BLaER1 (cell line): ENCODE results near the gene RAB11A.

Source experiments
- H3K27ac ChIP-seq: shearing (Covaris generic); formaldehyde crosslinking; 2 replicates; pipeline ENCODE4 v1.8.1; 2022
- H3K27me3 ChIP-seq: shearing (Covaris generic); formaldehyde crosslinking; 2 replicates; pipeline ENCODE4 v1.8.1; 2022
- H3K36me3 ChIP-seq: shearing (Covaris generic); formaldehyde crosslinking; 2 replicates; pipeline ENCODE4 v1.8.1; 2022
- H3K4me1 ChIP-seq: shearing (Covaris generic); formaldehyde crosslinking; 2 replicates; pipeline ENCODE4 v1.8.1; 2022
- H3K4me2 ChIP-seq: shearing (Covaris generic); formaldehyde crosslinking; 2 replicates; pipeline ENCODE4 v1.8.1; 2022
- H3K4me3 ChIP-seq: shearing (Covaris generic); formaldehyde crosslinking; 2 replicates; pipeline ENCODE4 v1.8.1; 2022
- H3K9ac ChIP-seq: shearing (Covaris generic); formaldehyde crosslinking; 2 replicates; pipeline ENCODE4 v1.8.1; 2022
- H3K9me3 ChIP-seq: shearing (Covaris generic); formaldehyde crosslinking; 2 replicates; pipeline ENCODE4 v1.8.1; 2022
- H4K20me1 ChIP-seq: shearing (Covaris generic); formaldehyde crosslinking; 2 replicates; pipeline ENCODE4 v1.8.1; 2022
- Cebpa-rat ChIP-seq: shearing (Covaris generic); IDR thresholded peaks from 2 replicates; pipeline ENCODE4 v1.8.1; 2022

The RAB11A gene

GRCh38 chr15:65914981-65915925 lies 46.0 kb downstream of the RAB11A start:
- Histone ChIP-seq H3K27ac (no peak overlapping the region), H4K20me1 (peaks cover 75% of the 10 kb centered on the region), H3K4me2 (peak overlapping the region; percentile 88), H3K4me3 (no peak overlapping the region), H3K9ac (no peak overlapping the region), H3K36me3 (peaks cover 13% of the 10 kb centered on the region; the same call in 1 of the 2 replicates), H3K27me3 (0 out of 2 replicates have a peak, but pooled peaks cover 4% of the 10 kb centered on the region), H3K9me3 (no peaks in the 10 kb centered on the region), H3K4me1 (peaks cover 43% of the 10 kb centered on the region)
- TF ChIP-seq Cebpa-rat: no peak

- 0 out of 2 replicates have a peak, but pooled peaks cover 4% of the 10 kb centered on the region for H3K27me3 ChIP-seq
- peaks cover 4% of the 10 kb centered on the region; the same call in 1 of the 2 replicates for H3K36me3 ChIP-seq
- no peak overlapping the region for H3K27ac ChIP-seq
- H3K9me3 ChIP-seq: no peaks in the 10 kb centered on the region
- H3K4me1 ChIP-seq: peaks cover 52% of the 10 kb centered on the region
- H3K4me3 ChIP-seq: no peak overlapping the region
- peaks cover 72% of the 10 kb centered on the region for H4K20me1 ChIP-seq
- peak overlapping the region; percentile 88 for H3K4me2 ChIP-seq
- no peak for TF ChIP-seq Cebpa-rat
- H3K9ac ChIP-seq: no peak overlapping the region
Measured at GRCh38 chr15:65916041-65916663, 46.9 kb downstream of the RAB11A start.

GRCh38 chr15:65916664-65917406 lies 47.5 kb downstream of the RAB11A start:
- Histone ChIP-seq H3K4me2 (peak overlapping the region; percentile 88), H3K27me3 (0 out of 2 replicates have a peak, but pooled peaks cover 4% of the 10 kb centered on the region), H3K36me3 (no peaks in the 10 kb centered on the region), H3K4me1 (peaks cover 54% of the 10 kb centered on the region), H3K9ac (no peak overlapping the region), H3K27ac (no peak overlapping the region), H3K9me3 (no peaks in the 10 kb centered on the region), H3K4me3 (no peak overlapping the region), H4K20me1 (peaks cover 70% of the 10 kb centered on the region)
- TF ChIP-seq Cebpa-rat: no peak

- peaks cover 54% of the 10 kb centered on the region for H3K4me1 ChIP-seq
Measured at GRCh38 chr15:65917407-65917756, 48.1 kb downstream of the RAB11A start.

GRCh38 chr15:65917936-65918335 lies 48.6 kb downstream of the RAB11A start:
- Histone ChIP-seq H3K4me3 (no peak overlapping the region), H3K4me2 (peak overlapping the region; percentile 88), H3K9me3 (no peaks in the 10 kb centered on the region), H4K20me1 (peaks cover 67% of the 10 kb centered on the region), H3K27ac (no peak overlapping the region), H3K27me3 (0 out of 2 replicates have a peak, but pooled peaks cover 4% of the 10 kb centered on the region), H3K9ac (no peak overlapping the region), H3K4me1 (peaks cover 54% of the 10 kb centered on the region), H3K36me3 (no peaks in the 10 kb centered on the region)
- no peak for TF ChIP-seq Cebpa-rat

More at GRCh38 chr15:65917407-65917756, 48.1 kb downstream of the RAB11A start:
- H3K4me2 ChIP-seq: peak overlapping the region; percentile 88
- no peak overlapping the region for H3K9ac ChIP-seq
- H3K9me3 ChIP-seq: no peaks in the 10 kb centered on the region
- TF ChIP-seq Cebpa-rat: no peak
- no peak overlapping the region for H3K4me3 ChIP-seq
- no peaks in the 10 kb centered on the region for H3K36me3 ChIP-seq
- no peak overlapping the region for H3K27ac ChIP-seq
- H4K20me1 ChIP-seq: peaks cover 69% of the 10 kb centered on the region
- H3K27me3 ChIP-seq: 0 out of 2 replicates have a peak, but pooled peaks cover 4% of the 10 kb centered on the region

GRCh38 chr15:65918357-65918920 lies 49.1 kb downstream of the RAB11A start:
- H3K27ac ChIP-seq: no peak overlapping the region
- no peaks in the 10 kb centered on the region for H3K9me3 ChIP-seq
- H3K27me3 ChIP-seq: 0 out of 2 replicates have a peak, but pooled peaks cover 4% of the 10 kb centered on the region
- H3K4me3 ChIP-seq: no peak overlapping the region
- no peak overlapping the region for H3K9ac ChIP-seq
- peak overlapping the region; percentile 88 for H3K4me2 ChIP-seq
- peaks cover 54% of the 10 kb centered on the region for H3K4me1 ChIP-seq
- peaks cover 63% of the 10 kb centered on the region for H4K20me1 ChIP-seq
- no peaks in the 10 kb centered on the region for H3K36me3 ChIP-seq
- no peak for TF ChIP-seq Cebpa-rat

- Histone ChIP-seq H3K4me3 (no peak overlapping the region), H3K9ac (no peak overlapping the region), H3K9me3 (no peaks in the 10 kb centered on the region), H3K27me3 (0 out of 2 replicates have a peak, but pooled peaks cover 4% of the 10 kb centered on the region), H4K20me1 (peaks cover 58% of the 10 kb centered on the region), H3K4me1 (peaks cover 54% of the 10 kb centered on the region), H3K36me3 (no peaks in the 10 kb centered on the region), H3K27ac (no peak overlapping the region), H3K4me2 (peak overlapping the region; percentile 88)
- no peak for TF ChIP-seq Cebpa-rat
Measured at GRCh38 chr15:65918945-65919344, 49.7 kb downstream of the RAB11A start.

- Histone ChIP-seq H3K36me3 (no peaks in the 10 kb centered on the region), H3K9me3 (no peaks in the 10 kb centered on the region), H3K27ac (no peak overlapping the region), H4K20me1 (peaks cover 54% of the 10 kb centered on the region), H3K4me1 (peaks cover 54% of the 10 kb centered on the region), H3K4me2 (no peak overlapping the region), H3K9ac (no peak overlapping the region), H3K27me3 (0 out of 2 replicates have a peak, but pooled peaks cover 4% of the 10 kb centered on the region), H3K4me3 (no peak overlapping the region)
- no peak for TF ChIP-seq Cebpa-rat
Measured at GRCh38 chr15:65919353-65919752, 50.1 kb downstream of the RAB11A start.

GRCh38 chr15:65920121-65920520 lies 50.8 kb downstream of the RAB11A start:
- H3K27ac ChIP-seq: no peak overlapping the region
- peaks cover 54% of the 10 kb centered on the region for H3K4me1 ChIP-seq
- TF ChIP-seq Cebpa-rat: no peak
- H3K27me3 ChIP-seq: 0 out of 2 replicates have a peak, but pooled peaks cover 4% of the 10 kb centered on the region
- H4K20me1 ChIP-seq: peaks cover 46% of the 10 kb centered on the region
- no peak overlapping the region for H3K9ac ChIP-seq
- H3K4me3 ChIP-seq: no peak overlapping the region
- H3K36me3 ChIP-seq: no peaks in the 10 kb centered on the region
- no peaks in the 10 kb centered on the region for H3K9me3 ChIP-seq
- H3K4me2 ChIP-seq: peak overlapping the region; percentile 22; the same call in 1 of the 2 replicates
